Colonic mucosa (tissue), 4 donors: ENCODE measurements around the gene RAD21L1. TPM values are rescaled to one million over a fixed set of nuclear protein-coding genes. Genes with fewer than 3 reads are reported as not detected.
A peak's percentile ranks its signal among the peaks of the same experiment; 100 is the strongest.

Experiments used
- DNase-seq: peaks from one replicate; pipeline ENCODE4 v3.0.0-alpha.2; 2020
- H3K27ac ChIP-seq: fragments of 200-600 bp; one replicate; pipeline ENCODE4 v1.8.0; 2021
- H3K27me3 ChIP-seq: fragments of 200-600 bp; one replicate; pipeline ENCODE4 v1.8.0; 2021
- H3K36me3 ChIP-seq: fragments of 200-600 bp; one replicate; pipeline ENCODE4 v1.8.0; 2021
- H3K4me1 ChIP-seq: fragments of 200-600 bp; one replicate; pipeline ENCODE4 v1.8.0; 2021; ENCODE audit warnings: mild to moderate bottlenecking
- H3K4me3 ChIP-seq: fragments of 200-600 bp; one replicate; pipeline ENCODE4 v1.8.0; 2021
- H3K9ac ChIP-seq, 2 donors: one replicate each; pipeline ENCODE4 v1.7.0; 2013; ENCODE audit warnings: control low read depth in 2 of 2, low read depth in 2 of 2, low read length in 2 of 2
- H3K9me3 ChIP-seq: fragments of 200-600 bp; one replicate; pipeline ENCODE4 v1.8.0; 2021
- intact Hi-C: fragments of 100-400 bp; cut with DNase I; formaldehyde crosslinking; loops from one replicate; pipeline ENCODE4 v1.14.1; 2022
- total RNA-seq, 2 donors: library from RNA; stranded (reverse); fragmentation: NEBNext Ultra II Directional in 1 of 2; extraction: Animal tissue kit (Norgen Biotek cat#: 25700) in 1 of 2; gene quantifications; one replicate each; pipeline ENCODE4 v1.2.1, GENCODE V29; 2021
- TF ChIP-seq, protein P1 (sequence below): fragments of 200-600 bp; IDR thresholded peaks from one replicate; pipeline ENCODE4 v1.8.0; 2022; ENCODE audit warnings: antibody characterized with exemption, mild to moderate bottlenecking
- donor health status: healthy.
- donor health status: DM: no; HTN: no; CAD: no.
- donor health status: DM: no; HTN: no; CAD: no.

Gene RAD21L1
- total RNA-seq, 2 donors from 2014 or later: not detected

- no peaks in the 10 kb centered on the region for H3K4me1 ChIP-seq
- H3K9ac ChIP-seq: no peak overlapping the region
- no peaks in the 10 kb centered on the region for H3K36me3 ChIP-seq
- H3K27me3 ChIP-seq: peaks cover 14% of the 10 kb centered on the region
- peak; percentile 45 for DNase-seq
- no peak overlapping the region for H3K27ac ChIP-seq
- H3K4me3 ChIP-seq: peak overlapping the region; percentile 50
- no peaks in the 10 kb centered on the region for H3K9me3 ChIP-seq
- TF ChIP-seq, protein P1, sequence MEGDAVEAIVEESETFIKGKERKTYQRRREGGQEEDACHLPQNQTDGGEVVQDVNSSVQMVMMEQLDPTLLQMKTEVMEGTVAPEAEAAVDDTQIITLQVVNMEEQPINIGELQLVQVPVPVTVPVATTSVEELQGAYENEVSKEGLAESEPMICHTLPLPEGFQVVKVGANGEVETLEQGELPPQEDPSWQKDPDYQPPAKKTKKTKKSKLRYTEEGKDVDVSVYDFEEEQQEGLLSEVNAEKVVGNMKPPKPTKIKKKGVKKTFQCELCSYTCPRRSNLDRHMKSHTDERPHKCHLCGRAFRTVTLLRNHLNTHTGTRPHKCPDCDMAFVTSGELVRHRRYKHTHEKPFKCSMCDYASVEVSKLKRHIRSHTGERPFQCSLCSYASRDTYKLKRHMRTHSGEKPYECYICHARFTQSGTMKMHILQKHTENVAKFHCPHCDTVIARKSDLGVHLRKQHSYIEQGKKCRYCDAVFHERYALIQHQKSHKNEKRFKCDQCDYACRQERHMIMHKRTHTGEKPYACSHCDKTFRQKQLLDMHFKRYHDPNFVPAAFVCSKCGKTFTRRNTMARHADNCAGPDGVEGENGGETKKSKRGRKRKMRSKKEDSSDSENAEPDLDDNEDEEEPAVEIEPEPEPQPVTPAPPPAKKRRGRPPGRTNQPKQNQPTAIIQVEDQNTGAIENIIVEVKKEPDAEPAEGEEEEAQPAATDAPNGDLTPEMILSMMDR: peak; percentile 54
- intact Hi-C loops: loop anchor here (10.0 kb wide), 1 partner anchor 61 kb away; no protein-coding TSS in a partner anchor
Observed at GRCh38 chr20:1185790-1186334, 40.0 kb upstream of the RAD21L1 start.

- Histone ChIP-seq H3K27me3 (peaks cover 14% of the 10 kb centered on the region), H3K27ac (no peak overlapping the region), H3K4me3 (no peak overlapping the region), H3K9me3 (no peaks in the 10 kb centered on the region), H3K9ac (no peak overlapping the region), H3K36me3 (no peaks in the 10 kb centered on the region), H3K4me1 (no peaks in the 10 kb centered on the region)
- DNase-seq: no peak
- TF ChIP-seq, protein P1: no peak
- intact Hi-C loops: loop anchor here (10.0 kb wide), 1 partner anchor 62 kb away; no protein-coding TSS in a partner anchor
Observed at GRCh38 chr20:1186367-1186991, 39.4 kb upstream of the RAD21L1 start.

- H3K27ac ChIP-seq: no peak overlapping the region
Observed at GRCh38 chr20:1187605-1188171, 38.2 kb upstream of the RAD21L1 start.

DNA sequence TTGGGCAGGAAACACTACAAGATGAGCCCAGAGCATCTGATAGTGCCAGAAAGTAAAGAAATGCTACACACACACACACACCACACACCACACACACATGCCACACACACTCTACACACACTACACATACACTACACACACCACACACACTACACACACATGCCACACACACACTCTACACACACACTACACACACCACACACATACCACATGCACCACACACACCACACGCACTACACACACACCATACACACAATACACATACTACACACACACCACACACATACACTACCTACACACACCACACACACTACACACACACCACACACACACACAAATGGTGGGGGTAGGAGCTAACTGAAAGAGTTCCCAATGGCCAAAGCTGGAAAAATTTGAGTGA is 37.5 kb upstream of the RAD21L1 start:
- Histone ChIP-seq H3K27me3 (peaks cover 14% of the 10 kb centered on the region), H3K4me1 (no peaks in the 10 kb centered on the region), H3K9me3 (no peaks in the 10 kb centered on the region), H3K9ac (no peak overlapping the region), H3K4me3 (no peak overlapping the region), H3K27ac (no peak overlapping the region), H3K36me3 (no peaks in the 10 kb centered on the region)
- TF ChIP-seq, protein P1: no peak
- no peak for DNase-seq
- intact Hi-C loops: loop anchor here (10.0 kb wide), 1 partner anchor 64 kb away; no protein-coding TSS in a partner anchor

More at GRCh38 chr20:1187605-1188171, 38.2 kb upstream of the RAD21L1 start:
- H3K9ac ChIP-seq: no peak overlapping the region
- H3K4me1 ChIP-seq: no peaks in the 10 kb centered on the region
- no peak for DNase-seq
- H3K36me3 ChIP-seq: no peaks in the 10 kb centered on the region
- H3K4me3 ChIP-seq: no peak overlapping the region
- H3K27me3 ChIP-seq: peaks cover 14% of the 10 kb centered on the region
- TF ChIP-seq, protein P1: no peak
- intact Hi-C loops: loop anchor here (10.0 kb wide), 1 partner anchor 63 kb away; no protein-coding TSS in a partner anchor
- H3K9me3 ChIP-seq: no peaks in the 10 kb centered on the region

- no peaks in the 10 kb centered on the region for H3K9me3 ChIP-seq
- no peak for DNase-seq
- no peak overlapping the region for H3K27ac ChIP-seq
- H3K36me3 ChIP-seq: no peaks in the 10 kb centered on the region
- H3K4me1 ChIP-seq: no peaks in the 10 kb centered on the region
- intact Hi-C loops: loop anchor here (10.0 kb wide), 1 partner anchor 65 kb away; no protein-coding TSS in a partner anchor
- H3K9ac ChIP-seq: no peak overlapping the region
- TF ChIP-seq, protein P1: no peak
- peaks cover 3% of the 10 kb centered on the region for H3K27me3 ChIP-seq
- no peak overlapping the region for H3K4me3 ChIP-seq
Observed at GRCh38 chr20:1189827-1190226, 36.0 kb upstream of the RAD21L1 start.
